K562 (cell line): ENCODE results near the gene HIVEP3. TPM values are rescaled to one million over a fixed set of nuclear protein-coding genes. Genes with fewer than 3 reads are reported as not detected.
A peak's percentile ranks its signal among the peaks of the same experiment; 100 is the strongest.

ENCODE experiments used
- CREBBP ChIP-seq: IDR thresholded peaks from one replicate; pipeline ENCODE4 v1.6.1; 2012; ENCODE audit warnings: low read depth, mild to moderate bottlenecking, control low read depth, inconsistent platforms, low read length
- FIP1L1 ChIP-seq: fragments of 200-400 bp; formaldehyde crosslinking; IDR thresholded peaks from 2 replicates; pipeline ENCODE4 v1.6.1; 2018; ENCODE audit warnings: mild to moderate bottlenecking, low read depth, low read length; ENCODE audit not compliant: poor library complexity, severe bottlenecking
- KDM5B ChIP-seq: fragments of 200-600 bp; sonication (generic); IDR thresholded peaks from 2 replicates; pipeline ENCODE4 v1.6.1; 2012; ENCODE audit warnings: low read depth, mild to moderate bottlenecking, moderate library complexity, low read length, control low read depth, inconsistent platforms; ENCODE audit not compliant: insufficient replicate concordance
- KLF6 ChIP-seq: fragments of 250-450 bp; sonication (Bioruptor Pico); IDR thresholded peaks from 2 replicates; pipeline ENCODE4 v1.4.0; 2020; ENCODE audit warnings: mild to moderate bottlenecking, moderate library complexity, borderline replicate concordance
- RFX7 ChIP-seq: fragments of 250-450 bp; sonication (Bioruptor Pico); IDR thresholded peaks from 2 replicates; pipeline ENCODE4 v1.5.1; 2021; ENCODE audit warnings: mild to moderate bottlenecking
- SMAD4 ChIP-seq: fragments of 250-450 bp; sonication (Bioruptor Pico); conservative IDR thresholded peaks from 2 replicates; pipeline ENCODE4 v1.8.0; 2021; ENCODE audit warnings: inconsistent platforms, mild to moderate bottlenecking, moderate library complexity
- SMARCA5 ChIP-seq: fragments of 450-650 bp; IDR thresholded peaks from 2 replicates; pipeline ENCODE4 v1.6.1; 2016
- ZC3H8 ChIP-seq: fragments of 450-650 bp; IDR thresholded peaks from 2 replicates; pipeline ENCODE4 v1.6.1; 2017
- polyA plus RNA-seq, 8 experiments: library from polyadenylated mRNA; depleted of rRNA in 4 of 8; stranded (reverse) in 5 of 8; unstranded in 3 of 8; fragments of >200 nt; fragmentation: Nextera tagmentation in 2 of 8; fragmentation: Illumina TruSeq in 1 of 8; extraction: Ambion mirVana in 2 of 8; extraction: Trizol in 1 of 8; gene quantifications; 2 replicates each; pipeline versions ENCODE4 v1.2.1 to v1.2.3, GENCODE V29; 2011 to 2014; ENCODE audit warnings: inconsistent platforms in 1 of 8, missing spikeins in 1 of 8
- total RNA-seq, 7 experiments: library from RNA; depleted of rRNA in 6 of 7; stranded (reverse); fragments of >200 nt in 6 of 7; fragmentation: Illumina TruSeq in 2 of 7; extraction: Trizol in 2 of 7; gene quantifications; 2 replicates each; pipeline versions ENCODE4 v1.2.1 to v1.2.3, GENCODE V29; 2011 to 2021; ENCODE audit warnings: low replicate concordance in 1 of 7
- TF ChIP-seq, protein P1 (sequence below): fragments of 450-650 bp; IDR thresholded peaks from 2 replicates; pipeline ENCODE4 v1.6.1; 2018; ENCODE audit not compliant: partially characterized antibody
- TF ChIP-seq, protein P2 (sequence below): IDR thresholded peaks from 3 replicates; pipeline ENCODE4 v1.6.1; 2011; ENCODE audit warnings: borderline replicate concordance, mild to moderate bottlenecking, moderate library complexity; ENCODE audit not compliant: insufficient read length; ENCODE audit errors: extremely low read depth
- TF ChIP-seq, protein P3 (sequence below): fragments of 450-650 bp; IDR thresholded peaks from 2 replicates; pipeline ENCODE4 v1.6.1; 2014; ENCODE audit warnings: low read depth, mild to moderate bottlenecking, moderate library complexity, borderline replicate concordance
- TF ChIP-seq, protein P4 (sequence below): fragments of 450-650 bp; formaldehyde crosslinking; IDR thresholded peaks from 2 replicates; pipeline ENCODE4 v1.4.0; 2020; ENCODE audit warnings: mild to moderate bottlenecking, moderate library complexity

HIVEP3 gene
- total and polyA plus RNA-seq, 9 of the 15 experiments (the other 6 are each of a cell fraction or from before 2014, with no cell fraction given) = 0.09 to 0.58 (median 0.34) TPM; not detected in 1

DNA sequence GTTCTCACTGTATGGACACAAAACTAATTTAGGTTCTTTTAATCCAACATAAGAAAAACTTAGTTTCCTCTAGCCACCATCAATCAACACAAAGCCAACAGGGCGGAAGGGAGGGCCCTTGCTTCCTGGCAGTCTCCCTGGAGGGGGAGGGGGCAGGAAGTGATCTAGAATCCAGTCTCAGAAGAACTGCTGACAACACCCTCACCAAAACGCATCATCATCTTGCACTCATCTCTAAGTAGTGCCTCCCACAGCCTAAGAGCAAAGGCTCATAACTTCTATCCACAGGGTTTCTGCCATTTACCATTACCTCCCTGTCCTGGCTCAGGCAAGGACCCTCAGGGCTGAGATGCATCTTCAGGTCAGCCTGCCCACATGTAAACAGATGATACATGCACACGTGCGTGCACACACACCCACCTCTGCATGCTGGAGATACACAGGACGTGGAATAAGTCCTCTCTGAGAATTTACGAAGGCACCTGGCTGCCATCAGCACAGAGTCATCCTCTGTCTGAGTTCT, 20.5 kb downstream of the HIVEP3 start (continued):
- TF ChIP-seq, protein P1, sequence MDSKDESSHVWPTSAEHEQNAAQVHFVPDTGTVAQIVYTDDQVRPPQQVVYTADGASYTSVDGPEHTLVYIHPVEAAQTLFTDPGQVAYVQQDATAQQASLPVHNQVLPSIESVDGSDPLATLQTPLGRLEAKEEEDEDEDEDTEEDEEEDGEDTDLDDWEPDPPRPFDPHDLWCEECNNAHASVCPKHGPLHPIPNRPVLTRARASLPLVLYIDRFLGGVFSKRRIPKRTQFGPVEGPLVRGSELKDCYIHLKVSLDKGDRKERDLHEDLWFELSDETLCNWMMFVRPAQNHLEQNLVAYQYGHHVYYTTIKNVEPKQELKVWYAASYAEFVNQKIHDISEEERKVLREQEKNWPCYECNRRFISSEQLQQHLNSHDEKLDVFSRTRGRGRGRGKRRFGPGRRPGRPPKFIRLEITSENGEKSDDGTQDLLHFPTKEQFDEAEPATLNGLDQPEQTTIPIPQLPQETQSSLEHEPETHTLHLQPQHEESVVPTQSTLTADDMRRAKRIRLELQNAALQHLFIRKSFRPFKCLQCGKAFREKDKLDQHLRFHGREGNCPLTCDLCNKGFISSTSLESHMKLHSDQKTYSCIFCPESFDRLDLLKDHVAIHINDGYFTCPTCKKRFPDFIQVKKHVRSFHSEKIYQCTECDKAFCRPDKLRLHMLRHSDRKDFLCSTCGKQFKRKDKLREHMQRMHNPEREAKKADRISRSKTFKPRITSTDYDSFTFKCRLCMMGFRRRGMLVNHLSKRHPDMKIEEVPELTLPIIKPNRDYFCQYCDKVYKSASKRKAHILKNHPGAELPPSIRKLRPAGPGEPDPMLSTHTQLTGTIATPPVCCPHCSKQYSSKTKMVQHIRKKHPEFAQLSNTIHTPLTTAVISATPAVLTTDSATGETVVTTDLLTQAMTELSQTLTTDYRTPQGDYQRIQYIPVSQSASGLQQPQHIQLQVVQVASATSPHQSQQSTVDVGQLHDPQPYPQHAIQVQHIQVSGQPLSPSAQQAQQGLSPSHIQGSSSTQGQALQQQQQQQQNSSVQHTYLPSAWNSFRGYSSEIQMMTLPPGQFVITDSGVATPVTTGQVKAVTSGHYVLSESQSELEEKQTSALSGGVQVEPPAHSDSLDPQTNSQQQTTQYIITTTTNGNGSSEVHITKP = peak; percentile 25
- no peak for TF ChIP-seq ZC3H8
- TF ChIP-seq KDM5B = no peak
- no peak for TF ChIP-seq RFX7
- TF ChIP-seq, protein P2, sequence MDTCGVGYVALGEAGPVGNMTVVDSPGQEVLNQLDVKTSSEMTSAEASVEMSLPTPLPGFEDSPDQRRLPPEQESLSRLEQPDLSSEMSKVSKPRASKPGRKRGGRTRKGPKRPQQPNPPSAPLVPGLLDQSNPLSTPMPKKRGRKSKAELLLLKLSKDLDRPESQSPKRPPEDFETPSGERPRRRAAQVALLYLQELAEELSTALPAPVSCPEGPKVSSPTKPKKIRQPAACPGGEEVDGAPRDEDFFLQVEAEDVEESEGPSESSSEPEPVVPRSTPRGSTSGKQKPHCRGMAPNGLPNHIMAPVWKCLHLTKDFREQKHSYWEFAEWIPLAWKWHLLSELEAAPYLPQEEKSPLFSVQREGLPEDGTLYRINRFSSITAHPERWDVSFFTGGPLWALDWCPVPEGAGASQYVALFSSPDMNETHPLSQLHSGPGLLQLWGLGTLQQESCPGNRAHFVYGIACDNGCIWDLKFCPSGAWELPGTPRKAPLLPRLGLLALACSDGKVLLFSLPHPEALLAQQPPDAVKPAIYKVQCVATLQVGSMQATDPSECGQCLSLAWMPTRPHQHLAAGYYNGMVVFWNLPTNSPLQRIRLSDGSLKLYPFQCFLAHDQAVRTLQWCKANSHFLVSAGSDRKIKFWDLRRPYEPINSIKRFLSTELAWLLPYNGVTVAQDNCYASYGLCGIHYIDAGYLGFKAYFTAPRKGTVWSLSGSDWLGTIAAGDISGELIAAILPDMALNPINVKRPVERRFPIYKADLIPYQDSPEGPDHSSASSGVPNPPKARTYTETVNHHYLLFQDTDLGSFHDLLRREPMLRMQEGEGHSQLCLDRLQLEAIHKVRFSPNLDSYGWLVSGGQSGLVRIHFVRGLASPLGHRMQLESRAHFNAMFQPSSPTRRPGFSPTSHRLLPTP = no peak
- TF ChIP-seq KLF6 = no peak
- no peak; the same call in 1 of the 2 replicates for TF ChIP-seq SMAD4 (CRISPR knock-in tag)
- TF ChIP-seq, protein P3, sequence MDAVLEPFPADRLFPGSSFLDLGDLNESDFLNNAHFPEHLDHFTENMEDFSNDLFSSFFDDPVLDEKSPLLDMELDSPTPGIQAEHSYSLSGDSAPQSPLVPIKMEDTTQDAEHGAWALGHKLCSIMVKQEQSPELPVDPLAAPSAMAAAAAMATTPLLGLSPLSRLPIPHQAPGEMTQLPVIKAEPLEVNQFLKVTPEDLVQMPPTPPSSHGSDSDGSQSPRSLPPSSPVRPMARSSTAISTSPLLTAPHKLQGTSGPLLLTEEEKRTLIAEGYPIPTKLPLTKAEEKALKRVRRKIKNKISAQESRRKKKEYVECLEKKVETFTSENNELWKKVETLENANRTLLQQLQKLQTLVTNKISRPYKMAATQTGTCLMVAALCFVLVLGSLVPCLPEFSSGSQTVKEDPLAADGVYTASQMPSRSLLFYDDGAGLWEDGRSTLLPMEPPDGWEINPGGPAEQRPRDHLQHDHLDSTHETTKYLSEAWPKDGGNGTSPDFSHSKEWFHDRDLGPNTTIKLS = peak; percentile 47; the same call in 1 of the 2 replicates
- no peak for TF ChIP-seq FIP1L1
- no peak for TF ChIP-seq CREBBP
- no peak for TF ChIP-seq SMARCA5
- TF ChIP-seq, protein P4, sequence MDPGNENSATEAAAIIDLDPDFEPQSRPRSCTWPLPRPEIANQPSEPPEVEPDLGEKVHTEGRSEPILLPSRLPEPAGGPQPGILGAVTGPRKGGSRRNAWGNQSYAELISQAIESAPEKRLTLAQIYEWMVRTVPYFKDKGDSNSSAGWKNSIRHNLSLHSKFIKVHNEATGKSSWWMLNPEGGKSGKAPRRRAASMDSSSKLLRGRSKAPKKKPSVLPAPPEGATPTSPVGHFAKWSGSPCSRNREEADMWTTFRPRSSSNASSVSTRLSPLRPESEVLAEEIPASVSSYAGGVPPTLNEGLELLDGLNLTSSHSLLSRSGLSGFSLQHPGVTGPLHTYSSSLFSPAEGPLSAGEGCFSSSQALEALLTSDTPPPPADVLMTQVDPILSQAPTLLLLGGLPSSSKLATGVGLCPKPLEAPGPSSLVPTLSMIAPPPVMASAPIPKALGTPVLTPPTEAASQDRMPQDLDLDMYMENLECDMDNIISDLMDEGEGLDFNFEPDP (CRISPR knock-in tag) = no peak
